RCC 7860 (cell line): ENCODE results near the gene CIC.

Experiments
- DNase-seq: peaks from one replicate; pipeline ENCODE4 v3.0.0-alpha.2; 2015; ENCODE audit warnings: low spot score
- FAIRE-seq: peaks from 2 replicates; lab custom pipeline; 2012; peaks lifted over from hg19 to GRCh38; lab: Jason Lieb, UNC

Gene CIC

GRCh38 chr19:42274065-42274682 lies 5.1 kb downstream of the CIC start:
- DNase-seq (no peak), FAIRE-seq (no peak)

- DNase-seq (no peak), FAIRE-seq (no peak)
These were observed 6.1 kb downstream of the CIC start for GRCh38 chr19:42275103-42275502.

- FAIRE-seq (no peak), DNase-seq (no peak)
These were observed 6.5 kb downstream of the CIC start for GRCh38 chr19:42275517-42275916.

- no peak for DNase-seq
- FAIRE-seq: no peak
These were observed 7.2 kb downstream of the CIC start for GRCh38 chr19:42276284-42276683.

GRCh38 chr19:42276821-42277220 lies 7.8 kb downstream of the CIC start:
- FAIRE-seq (no peak), DNase-seq (no peak)

- DNase-seq (no peak), FAIRE-seq (no peak)
These were observed 8.9 kb downstream of the CIC start for GRCh38 chr19:42277821-42278451.

GRCh38 chr19:42278452-42279154 lies 9.6 kb downstream of the CIC start:
- FAIRE-seq (no peak), DNase-seq (no peak)

- DNase-seq (no peak), FAIRE-seq (no peak)
These were observed 10.3 kb downstream of the CIC start for GRCh38 chr19:42279155-42279901.

- FAIRE-seq: no peak
These were observed 11.1 kb downstream of the CIC start for GRCh38 chr19:42279902-42280814.

GRCh38 chr19:42280815-42281145 lies 11.7 kb downstream of the CIC start:
- no peak for FAIRE-seq
- no peak for DNase-seq

More at GRCh38 chr19:42279902-42280814, 11.1 kb downstream of the CIC start:
- peak; percentile 78 for DNase-seq

- FAIRE-seq (no peak), DNase-seq (no peak)
These were observed 12.2 kb downstream of the CIC start for GRCh38 chr19:42281146-42281826.

GRCh38 chr19:42281827-42282762 lies 13.0 kb downstream of the CIC start:
- DNase-seq (peak; percentile 30), FAIRE-seq (no peak)

- FAIRE-seq: no peak
- DNase-seq: no peak
These were observed 13.8 kb downstream of the CIC start for GRCh38 chr19:42282819-42283187.

GRCh38 chr19:42283188-42284065 lies 14.4 kb downstream of the CIC start:
- DNase-seq: peak; percentile 75

GRCh38 chr19:42284066-42284501 lies 15.0 kb downstream of the CIC start:
- FAIRE-seq (no peak), DNase-seq (peak; percentile 51)

More at GRCh38 chr19:42283188-42284065, 14.4 kb downstream of the CIC start:
- FAIRE-seq: no peak

GRCh38 chr19:42284591-42285341 lies 15.7 kb downstream of the CIC start:
- DNase-seq (no peak), FAIRE-seq (no peak)

GRCh38 chr19:42285541-42285941 lies 16.5 kb downstream of the CIC start:
- no peak for DNase-seq
- no peak for FAIRE-seq
